NB4 (cell line): ENCODE data around the gene FGF11.

Experiments used
- DNase-seq: peaks from one replicate; pipeline ENCODE4 v3.0.0; 2010; ENCODE audit warnings: low read depth
- H3K4me3 ChIP-seq: one replicate; pipeline ENCODE4 v1.5.1; 2011; ENCODE audit warnings: mild to moderate bottlenecking, low read depth, low read length, moderate library complexity
- MYC ChIP-seq: IDR thresholded peaks from 2 replicates; pipeline ENCODE4 v1.6.1; 2011; ENCODE audit warnings: low read depth, low read length
- POLR2A ChIP-seq: IDR thresholded peaks from 2 replicates; pipeline ENCODE4 v1.6.1; 2011; ENCODE audit warnings: mild to moderate bottlenecking; ENCODE audit not compliant: insufficient read length; ENCODE audit errors: extremely low read depth
- TF ChIP-seq, protein P1 (sequence below): IDR thresholded peaks from one replicate; pipeline ENCODE4 v1.5.1; 2012; ENCODE audit warnings: low read depth, low read length
- TF ChIP-seq, protein P2 (sequence below): IDR thresholded peaks from 2 replicates; pipeline ENCODE4 v1.6.1; 2011; ENCODE audit warnings: low read depth, low read length

FGF11 gene

DNA sequence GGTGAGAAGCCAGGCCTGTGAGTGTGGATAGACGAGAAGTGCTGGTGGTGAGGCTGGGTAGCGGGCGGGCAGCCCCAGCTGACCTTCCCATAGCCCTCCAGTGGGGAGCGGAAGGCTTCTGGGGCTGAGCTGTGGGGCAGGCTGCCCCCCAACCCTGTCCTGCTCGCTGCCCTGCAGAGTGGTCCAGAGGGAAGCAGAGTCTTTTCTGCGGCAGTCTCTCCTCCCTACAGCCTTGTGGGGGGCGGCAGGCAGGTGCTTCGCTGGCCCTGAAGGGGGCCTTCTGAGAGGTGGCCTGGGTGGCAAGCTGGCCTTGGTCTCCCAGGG lies 27.9 kb upstream of the FGF11 start:
- no peak for DNase-seq
- TF ChIP-seq POLR2A (no peak), MYC (no peak)
- TF ChIP-seq, protein P1, sequence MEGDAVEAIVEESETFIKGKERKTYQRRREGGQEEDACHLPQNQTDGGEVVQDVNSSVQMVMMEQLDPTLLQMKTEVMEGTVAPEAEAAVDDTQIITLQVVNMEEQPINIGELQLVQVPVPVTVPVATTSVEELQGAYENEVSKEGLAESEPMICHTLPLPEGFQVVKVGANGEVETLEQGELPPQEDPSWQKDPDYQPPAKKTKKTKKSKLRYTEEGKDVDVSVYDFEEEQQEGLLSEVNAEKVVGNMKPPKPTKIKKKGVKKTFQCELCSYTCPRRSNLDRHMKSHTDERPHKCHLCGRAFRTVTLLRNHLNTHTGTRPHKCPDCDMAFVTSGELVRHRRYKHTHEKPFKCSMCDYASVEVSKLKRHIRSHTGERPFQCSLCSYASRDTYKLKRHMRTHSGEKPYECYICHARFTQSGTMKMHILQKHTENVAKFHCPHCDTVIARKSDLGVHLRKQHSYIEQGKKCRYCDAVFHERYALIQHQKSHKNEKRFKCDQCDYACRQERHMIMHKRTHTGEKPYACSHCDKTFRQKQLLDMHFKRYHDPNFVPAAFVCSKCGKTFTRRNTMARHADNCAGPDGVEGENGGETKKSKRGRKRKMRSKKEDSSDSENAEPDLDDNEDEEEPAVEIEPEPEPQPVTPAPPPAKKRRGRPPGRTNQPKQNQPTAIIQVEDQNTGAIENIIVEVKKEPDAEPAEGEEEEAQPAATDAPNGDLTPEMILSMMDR: no peak
- TF ChIP-seq, protein P2, sequence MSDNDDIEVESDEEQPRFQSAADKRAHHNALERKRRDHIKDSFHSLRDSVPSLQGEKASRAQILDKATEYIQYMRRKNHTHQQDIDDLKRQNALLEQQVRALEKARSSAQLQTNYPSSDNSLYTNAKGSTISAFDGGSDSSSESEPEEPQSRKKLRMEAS: no peak
- H3K4me3 ChIP-seq: no peak overlapping the region

DNA sequence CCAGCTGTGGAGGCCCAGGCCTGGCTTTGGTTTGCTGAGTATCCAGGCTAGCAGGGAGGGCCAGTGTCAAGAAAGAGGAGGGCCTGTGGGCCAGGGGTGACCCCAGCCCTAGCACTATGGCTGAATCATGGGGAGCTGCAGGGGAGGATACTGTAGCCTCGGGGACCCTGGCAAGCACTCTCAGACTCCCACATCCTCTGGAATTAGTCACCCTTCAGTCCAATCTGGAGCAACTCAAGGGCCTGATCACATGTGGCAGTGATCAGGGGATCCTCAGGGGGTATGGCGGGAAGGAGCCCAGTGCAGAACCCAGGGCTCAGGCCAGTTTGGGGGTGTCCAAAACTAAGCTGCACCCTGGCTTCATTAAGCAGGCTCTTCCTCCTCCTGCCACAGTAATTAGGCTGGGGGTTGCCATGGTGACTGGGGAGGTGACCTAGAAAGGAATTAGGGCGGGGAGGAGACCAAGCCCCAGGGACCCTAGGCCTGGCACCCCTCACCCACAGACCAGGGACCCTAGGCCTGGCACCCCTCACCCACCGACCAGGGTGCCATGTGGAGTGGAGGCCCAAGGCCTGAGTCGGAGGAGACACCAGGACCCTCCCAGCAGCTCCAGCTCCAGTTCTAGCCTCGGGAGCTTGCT lies 25.8 kb upstream of the FGF11 start:
- no peak overlapping the region for H3K4me3 ChIP-seq
- no peak for TF ChIP-seq POLR2A
- TF ChIP-seq MYC: no peak
- TF ChIP-seq, protein P1: no peak
- TF ChIP-seq, protein P2: no peak
- no peak for DNase-seq

DNA sequence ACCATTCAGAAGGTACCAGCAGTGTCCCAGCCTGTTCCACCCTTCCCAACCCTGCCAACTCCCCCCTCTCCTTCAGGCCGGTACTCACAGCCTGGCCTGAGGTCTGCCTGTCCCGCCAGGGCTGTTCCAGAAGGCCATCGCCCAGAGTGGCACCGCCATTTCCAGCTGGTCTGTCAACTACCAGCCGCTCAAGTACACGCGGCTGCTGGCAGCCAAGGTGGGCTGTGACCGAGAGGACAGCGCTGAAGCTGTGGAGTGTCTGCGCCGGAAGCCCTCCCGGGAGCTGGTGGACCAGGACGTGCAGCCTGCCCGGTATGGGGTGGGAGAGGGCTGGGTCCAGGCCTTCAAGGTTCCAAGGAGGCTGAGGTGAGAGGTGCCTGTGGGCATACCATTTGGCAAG lies 24.5 kb upstream of the FGF11 start:
- no peak overlapping the region for H3K4me3 ChIP-seq
- no peak for DNase-seq
- TF ChIP-seq POLR2A (no peak), MYC (no peak)
- TF ChIP-seq, protein P1: no peak
- TF ChIP-seq, protein P2: no peak

DNA sequence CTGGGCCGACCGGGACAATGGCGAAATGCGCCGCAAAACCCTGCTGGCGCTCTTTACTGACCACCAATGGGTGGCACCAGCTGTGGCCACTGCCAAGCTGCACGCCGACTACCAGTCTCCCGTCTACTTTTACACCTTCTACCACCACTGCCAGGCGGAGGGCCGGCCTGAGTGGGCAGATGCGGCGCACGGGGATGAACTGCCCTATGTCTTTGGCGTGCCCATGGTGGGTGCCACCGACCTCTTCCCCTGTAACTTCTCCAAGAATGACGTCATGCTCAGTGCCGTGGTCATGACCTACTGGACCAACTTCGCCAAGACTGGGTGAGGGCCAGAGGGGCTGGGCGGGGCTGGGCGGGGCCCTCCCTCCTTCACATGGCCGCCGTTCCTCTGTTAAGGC lies 23.5 kb upstream of the FGF11 start:
- no peak for TF ChIP-seq POLR2A
- TF ChIP-seq, protein P1: no peak
- TF ChIP-seq MYC: no peak
- TF ChIP-seq, protein P2: no peak
- H3K4me3 ChIP-seq: no peak overlapping the region
- DNase-seq: no peak

DNA sequence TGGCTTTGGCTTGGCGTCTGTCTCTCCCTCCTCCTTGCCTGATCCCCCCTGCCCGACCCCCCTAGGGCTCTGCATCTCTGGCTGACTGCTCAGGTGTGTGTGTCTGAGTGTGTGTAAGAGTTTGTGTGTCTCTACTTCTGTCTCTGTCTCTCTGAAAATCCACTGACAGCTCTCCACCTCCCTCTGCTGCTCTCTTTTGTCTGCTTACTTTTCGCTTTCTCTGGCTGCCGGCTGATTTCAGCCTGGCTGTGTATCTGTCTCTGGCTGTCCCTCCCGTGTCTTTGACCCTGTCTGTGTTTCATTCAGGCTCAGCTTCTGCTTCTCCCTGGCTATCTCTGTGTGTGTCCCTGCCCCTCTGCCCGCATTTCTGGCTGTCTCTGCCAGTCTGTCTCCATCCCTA lies 23.0 kb upstream of the FGF11 start:
- TF ChIP-seq, protein P1: no peak
- TF ChIP-seq MYC (no peak), POLR2A (no peak)
- TF ChIP-seq, protein P2: no peak
- no peak for DNase-seq
- no peak overlapping the region for H3K4me3 ChIP-seq
